Erythroblast (primary cell): ENCODE data around the gene KRT36.

ENCODE experiments used
- GATA1 ChIP-seq: IDR thresholded peaks from 2 replicates; pipeline ENCODE4 v1.6.1; 2011; ENCODE audit warnings: low read depth, mild to moderate bottlenecking, control low read depth, low read length, moderate library complexity
- POLR2A ChIP-seq: IDR thresholded peaks from 2 replicates; pipeline ENCODE4 v1.6.1; 2011; ENCODE audit warnings: mild to moderate bottlenecking, low read length

DNA sequence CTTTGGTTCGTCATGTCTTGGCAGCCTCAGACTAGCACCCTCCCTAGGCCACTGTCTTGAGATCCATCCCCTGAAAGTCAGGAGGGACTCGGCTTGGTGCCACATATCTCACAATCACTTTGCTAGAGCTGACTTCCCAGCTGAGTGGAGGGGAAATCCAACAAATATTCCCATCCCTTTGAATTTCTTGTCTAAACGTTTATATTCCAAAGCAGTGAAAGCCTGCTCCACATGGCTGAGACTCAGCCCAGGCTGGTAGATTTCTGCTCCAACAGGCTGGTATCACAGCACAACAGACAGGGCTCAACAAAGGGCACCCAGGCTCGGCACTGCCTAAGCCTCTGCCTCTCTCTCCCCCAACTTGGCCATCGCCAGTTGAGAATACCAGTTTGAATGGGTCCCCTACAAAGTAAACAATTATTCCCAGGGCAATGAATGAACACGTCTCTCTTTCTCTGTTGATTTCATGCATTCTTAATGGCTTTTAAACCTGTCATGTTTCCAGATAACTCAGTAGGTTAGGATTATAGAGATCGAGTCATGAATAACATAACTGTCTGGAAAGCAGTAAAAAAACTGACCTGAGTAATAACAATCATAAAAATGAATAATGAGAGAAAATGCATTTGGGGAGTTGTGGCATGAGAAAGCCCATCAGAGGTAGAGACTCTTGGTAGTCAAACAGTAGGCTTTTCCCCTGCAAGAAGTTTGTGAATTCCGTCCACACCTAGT is 14.7 kb upstream of the KRT36 start:
- TF ChIP-seq POLR2A (no peak), GATA1 (no peak)
